Measurements from ENCODE around the gene AUTS2.
"Not testable (repeated sequence)": the region's sequence is repeated elsewhere in the genome, so short reads cannot be mapped to it uniquely, and the experiment has no call there.

The AUTS2 gene

DNA sequence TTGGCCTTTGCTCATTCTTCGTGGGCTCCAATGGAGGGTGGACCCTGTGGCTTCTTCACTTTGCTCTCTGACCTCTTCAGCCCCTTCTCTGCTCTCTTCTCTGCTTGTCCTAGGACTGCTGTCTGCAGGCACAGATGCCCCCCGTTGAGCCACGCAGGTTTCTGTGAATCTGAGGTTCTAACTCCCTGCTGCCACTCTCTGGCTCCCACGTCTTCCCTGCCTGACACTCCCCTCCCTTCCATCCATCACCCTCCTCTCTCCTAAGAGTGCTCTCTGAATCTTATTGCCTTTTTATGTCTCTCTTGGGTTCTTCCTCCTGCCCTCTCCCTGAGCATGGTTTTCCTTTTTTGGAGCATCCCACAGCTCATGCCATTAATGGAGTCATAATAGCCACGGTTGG is 1034.1 kb downstream of the AUTS2 start:
- FAIRE-seq: no peak

- FAIRE-seq: no peak
Observed at GRCh38 chr7:70634071-70634470, 1035.8 kb downstream of the AUTS2 start.

DNA sequence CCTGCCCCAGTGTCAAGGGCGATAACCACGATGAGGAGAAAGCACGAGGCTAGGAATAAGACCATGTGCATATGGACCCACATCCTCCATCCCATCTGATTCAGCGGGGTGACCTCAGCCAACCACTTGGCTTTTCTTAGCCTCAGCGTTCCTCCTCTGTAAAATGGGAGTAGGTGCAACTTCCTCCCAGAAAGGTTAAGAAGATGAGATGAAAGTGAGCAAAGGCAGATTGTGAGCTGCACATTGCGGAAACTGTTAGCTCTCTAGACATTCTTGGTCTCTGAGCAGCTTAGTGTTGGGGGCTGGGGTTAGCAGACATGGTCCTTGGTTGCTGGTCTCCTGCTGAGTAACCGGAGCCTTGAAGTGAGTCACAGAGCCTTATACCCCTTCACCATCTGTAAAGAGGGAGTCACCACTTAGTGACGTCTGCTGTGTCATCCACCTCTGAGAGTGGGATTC is 1036.4 kb downstream of the AUTS2 start:
- no peak for FAIRE-seq

- no peak for FAIRE-seq
Observed at GRCh38 chr7:70635633-70636032, 1037.4 kb downstream of the AUTS2 start.

DNA sequence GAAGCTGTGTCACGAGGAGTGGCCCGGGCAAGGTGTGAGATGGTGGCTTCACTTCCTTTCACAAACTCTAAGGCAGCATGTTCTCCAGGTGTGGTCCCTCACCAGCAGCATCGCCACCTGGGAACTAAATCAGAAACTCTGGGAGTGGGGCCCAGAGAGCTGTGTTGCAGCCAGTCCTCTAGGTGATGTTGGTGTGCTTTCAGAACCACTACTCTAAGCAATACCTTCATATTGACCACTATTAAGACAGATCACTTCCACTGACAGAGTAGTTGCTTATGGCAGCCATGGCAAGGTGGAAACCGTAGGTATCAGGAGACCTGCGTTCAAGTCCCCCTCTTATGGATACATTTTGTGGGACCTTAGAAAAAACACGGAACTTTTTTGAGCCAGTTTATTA is 1037.9 kb downstream of the AUTS2 start:
- no peak for FAIRE-seq

DNA sequence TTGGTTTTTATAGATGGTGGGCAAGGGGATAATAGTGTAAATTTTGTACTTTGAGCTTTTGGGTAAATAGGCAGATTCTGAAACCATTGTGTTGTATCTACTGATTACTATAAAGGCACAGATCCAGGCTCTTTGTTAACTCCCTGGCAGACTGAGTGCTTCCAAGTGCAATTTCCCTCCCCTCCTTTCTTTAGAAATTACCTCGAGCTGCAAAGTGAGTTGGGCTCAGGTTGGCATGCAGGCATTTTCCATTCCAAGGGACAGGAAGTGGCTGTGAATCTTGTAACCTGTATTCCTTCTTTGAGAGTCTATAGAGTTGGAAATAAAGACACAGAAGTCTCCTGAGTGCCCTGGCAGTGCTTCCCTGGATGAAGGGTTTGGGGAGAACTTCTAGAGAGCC is 1039.5 kb downstream of the AUTS2 start:
- FAIRE-seq: no peak

- FAIRE-seq: no peak
Observed at GRCh38 chr7:70638158-70639107, 1040.2 kb downstream of the AUTS2 start.

DNA sequence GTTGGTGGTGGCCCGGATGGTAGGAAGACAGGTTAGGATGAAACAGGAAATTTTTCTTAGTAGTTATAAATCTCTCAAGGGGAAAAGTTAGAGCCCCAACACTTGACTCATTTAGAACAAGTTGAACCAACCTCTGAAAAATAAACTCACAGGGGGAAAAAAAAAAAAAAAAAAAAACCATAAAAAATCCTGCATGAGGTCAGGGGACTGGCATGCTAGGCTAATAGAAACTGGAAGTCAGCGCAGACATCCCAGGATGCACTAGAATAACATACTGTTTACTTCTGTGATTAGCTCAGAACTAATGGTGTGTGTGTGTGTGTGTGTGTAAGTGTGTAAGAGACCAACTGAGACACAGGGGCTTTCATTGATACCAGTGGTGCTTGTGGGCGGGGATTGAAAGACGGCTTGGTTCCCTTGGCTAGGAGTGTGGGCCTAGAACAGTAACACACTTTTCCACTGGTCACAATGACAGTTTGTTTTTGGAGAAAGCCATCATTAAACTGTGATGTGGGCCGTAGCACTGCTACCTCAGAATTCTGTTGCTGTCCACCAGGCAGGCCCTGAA is 1042.1 kb downstream of the AUTS2 start:
- FAIRE-seq: no peak

DNA sequence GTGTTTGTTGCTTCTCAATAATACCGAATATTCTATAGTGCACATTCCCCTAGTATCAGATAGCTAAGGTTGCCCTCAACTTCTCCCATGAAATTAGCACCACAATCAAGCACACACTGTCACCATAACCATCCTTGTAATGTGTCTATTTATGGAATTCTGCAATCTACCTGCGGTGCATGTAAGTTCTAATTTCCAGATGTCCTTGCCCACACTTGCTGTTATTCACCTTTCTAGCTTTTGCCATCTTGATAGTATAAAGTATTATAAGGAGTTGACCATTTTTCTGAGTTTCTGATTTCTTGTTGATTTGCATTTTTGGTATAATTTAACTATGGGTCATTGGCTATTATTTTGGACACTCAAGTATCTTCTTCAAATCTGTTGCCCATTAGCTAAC is 1043.6 kb downstream of the AUTS2 start:
- FAIRE-seq: no peak

GRCh38 chr7:70645279-70645678 is 1047.0 kb downstream of the AUTS2 start:
- FAIRE-seq: no peak

DNA sequence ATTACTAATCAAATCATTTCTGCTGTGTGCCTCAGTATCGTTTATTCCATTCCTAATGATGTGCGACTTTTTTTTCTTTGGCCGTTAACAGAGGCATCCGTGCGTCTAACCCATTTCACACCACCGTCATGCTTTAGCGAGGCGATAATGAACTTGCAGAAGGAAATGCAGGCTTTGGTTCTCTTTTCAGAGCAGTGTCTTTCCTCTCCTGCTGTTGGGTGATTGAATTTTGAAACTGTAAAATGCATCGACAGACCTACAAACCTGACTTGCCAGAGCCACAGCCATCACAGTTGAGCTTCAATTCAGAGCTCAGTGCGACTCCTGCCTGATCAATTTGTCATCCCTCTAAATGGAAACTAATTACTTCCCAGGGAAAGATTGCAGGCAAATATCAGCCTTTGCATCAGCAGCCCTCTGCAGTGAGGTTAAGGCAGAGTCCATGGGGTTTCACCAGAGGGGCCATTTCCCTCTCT is 1047.6 kb downstream of the AUTS2 start:
- no peak for FAIRE-seq

DNA sequence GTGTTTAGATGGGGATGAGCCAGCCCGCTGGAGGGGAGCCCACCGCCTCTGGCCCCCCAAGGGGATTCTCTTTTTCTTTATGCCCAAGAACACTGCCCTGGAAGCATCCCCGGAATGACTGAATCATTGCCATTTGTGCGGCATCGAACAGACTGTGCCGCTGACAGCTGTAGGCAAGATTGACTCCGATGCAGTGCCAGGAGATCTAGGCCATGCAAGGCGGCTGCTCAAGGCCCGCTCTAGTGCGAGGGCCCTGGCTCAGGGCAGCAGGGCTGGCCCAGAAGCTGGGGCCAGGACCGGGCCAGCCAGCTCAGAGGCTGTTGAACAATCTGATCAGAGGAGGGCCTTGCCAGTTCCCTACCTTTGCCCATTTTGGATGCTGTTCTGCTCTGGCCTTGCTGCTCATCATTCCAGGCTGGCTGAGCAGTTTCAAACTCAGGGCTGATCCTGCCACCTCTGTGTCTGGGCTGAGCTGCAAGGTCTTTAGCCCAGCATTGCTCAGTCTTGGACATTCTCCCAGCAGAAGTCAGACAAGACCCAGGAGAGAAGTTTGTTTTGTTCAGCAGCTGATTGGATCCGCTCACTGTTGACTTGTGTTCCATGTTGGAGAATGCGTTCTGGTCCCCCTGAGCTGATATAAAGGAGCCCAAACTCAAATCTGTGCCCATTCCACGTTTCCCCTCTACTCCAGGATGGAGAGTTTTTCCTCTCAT is 1048.4 kb downstream of the AUTS2 start:
- FAIRE-seq: no peak

DNA sequence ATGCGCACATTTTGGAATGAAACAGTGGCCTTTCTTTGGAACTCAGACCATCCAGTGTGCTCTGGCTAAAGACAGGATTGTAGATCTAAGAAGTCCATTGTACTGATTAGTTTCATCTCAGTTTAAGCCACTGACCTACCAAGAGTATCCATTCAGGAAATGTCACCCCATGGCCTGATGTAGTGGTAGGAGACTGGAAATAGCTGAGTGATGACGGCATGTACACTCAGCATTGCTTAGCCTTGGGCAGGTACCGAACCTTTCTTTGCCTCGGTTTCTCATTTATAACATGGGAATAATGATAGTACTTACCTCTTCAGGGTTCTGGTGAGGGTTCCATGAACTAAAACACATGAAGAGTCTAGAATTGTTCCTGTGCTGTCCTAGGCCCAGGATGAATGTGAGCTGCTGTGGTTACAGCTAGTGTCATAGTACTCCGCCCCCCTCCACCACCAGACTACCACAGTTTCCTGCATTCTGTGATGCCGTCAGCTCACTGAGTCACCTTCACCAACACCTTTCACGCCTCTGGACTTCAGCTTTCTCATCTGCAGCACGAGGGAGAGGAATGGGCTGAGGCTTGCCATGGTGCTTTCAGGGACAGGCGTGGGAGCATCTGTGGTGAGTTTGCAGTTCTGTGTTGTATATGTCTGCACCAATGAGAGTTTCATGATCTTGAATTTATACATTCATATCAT is 1049.7 kb downstream of the AUTS2 start:
- FAIRE-seq: no peak

- not testable (repeated sequence) for FAIRE-seq
Observed at GRCh38 chr7:70648499-70648861, 1050.2 kb downstream of the AUTS2 start.

- no peak for FAIRE-seq
Observed at GRCh38 chr7:70649323-70649722, 1051.0 kb downstream of the AUTS2 start.

- FAIRE-seq: no peak
Observed at GRCh38 chr7:70654146-70654545, 1055.9 kb downstream of the AUTS2 start.

DNA sequence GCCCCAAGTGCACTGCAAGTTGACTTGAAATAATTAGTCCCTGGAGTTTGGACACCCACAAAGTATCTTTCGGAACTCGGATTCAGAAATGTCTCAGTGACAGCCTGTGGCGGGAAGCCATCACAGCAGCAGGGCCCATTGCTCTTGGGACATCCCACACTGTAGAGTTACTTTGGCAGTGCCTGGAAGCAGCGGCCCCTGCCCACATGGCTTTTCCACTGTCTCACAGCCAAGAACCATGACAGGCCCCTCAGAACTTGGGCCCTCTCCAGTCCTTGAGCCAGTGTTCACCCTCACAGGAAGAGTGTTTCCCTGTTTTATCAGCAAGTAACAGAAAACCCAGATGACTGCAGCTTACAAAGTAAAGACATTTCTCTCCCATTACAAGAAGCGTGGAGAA is 1056.7 kb downstream of the AUTS2 start:
- FAIRE-seq: no peak

DNA sequence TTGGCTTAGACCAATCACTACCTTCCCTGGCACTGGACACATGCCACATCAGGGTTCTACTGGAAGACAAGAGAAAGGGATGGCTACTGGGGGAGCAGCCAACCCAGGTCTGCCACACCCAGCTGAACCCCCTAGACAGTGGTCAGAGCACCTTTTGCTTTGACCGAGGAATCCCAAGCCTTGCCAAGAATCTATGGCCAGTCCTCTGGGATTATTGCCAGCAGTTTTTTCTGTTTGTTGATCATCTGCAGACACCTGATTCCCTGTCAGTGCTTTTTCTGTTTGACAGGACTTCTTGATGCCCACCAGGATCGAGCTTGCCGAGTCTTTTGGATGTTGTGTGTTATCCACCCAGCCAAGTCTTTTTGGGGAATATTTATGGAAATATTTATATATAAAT is 1057.4 kb downstream of the AUTS2 start:
- FAIRE-seq: no peak

DNA sequence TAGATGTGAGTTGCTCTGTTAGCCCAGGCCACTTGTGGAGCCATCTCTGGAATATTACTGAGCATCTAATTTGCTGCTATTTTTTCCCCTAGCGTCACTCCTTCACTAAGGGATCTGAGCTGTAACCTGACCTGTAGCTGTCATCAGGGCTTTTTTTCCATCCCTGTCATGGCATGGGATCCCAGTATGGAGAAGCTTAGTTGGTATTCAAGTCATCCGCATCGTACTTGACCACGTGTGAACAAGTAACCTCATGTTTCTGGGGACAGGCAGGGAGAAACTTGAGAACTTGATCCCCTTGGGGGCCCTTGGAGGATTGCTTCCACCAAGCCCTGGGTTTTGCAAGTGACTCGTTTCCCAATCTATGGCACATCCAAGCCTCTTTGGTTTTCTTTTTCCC is 1059.3 kb downstream of the AUTS2 start:
- FAIRE-seq: no peak

DNA sequence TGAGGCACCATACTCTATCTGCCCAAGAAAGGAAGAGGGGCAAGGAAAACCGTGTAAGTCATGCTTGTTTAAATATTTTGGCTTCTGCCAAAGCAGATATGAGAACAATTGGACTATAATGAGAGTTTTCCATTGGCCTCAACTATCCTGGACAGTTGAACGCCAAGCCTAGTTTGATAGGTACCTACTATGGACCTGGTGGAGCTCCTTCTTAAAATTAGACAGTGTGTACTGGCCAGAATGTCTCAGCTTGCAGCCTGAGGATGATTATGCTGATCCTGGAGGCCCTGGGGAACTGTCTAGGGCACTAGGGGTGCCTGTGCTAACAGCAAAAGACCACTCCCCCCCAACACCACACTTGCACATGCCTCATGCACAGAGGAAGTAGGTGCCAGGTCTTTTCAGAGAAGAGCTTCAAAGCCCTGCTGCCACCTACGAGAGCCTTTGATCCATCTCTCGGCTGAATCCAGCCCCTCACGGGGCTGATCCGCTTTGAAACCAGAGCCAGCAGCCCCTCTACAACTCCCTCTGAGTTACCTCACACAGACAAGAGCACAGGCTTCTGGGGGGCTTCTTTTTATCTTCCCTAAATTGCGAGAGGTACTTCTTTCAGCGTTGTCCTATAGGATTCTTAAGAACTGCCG is 1059.8 kb downstream of the AUTS2 start:
- no peak for FAIRE-seq

DNA sequence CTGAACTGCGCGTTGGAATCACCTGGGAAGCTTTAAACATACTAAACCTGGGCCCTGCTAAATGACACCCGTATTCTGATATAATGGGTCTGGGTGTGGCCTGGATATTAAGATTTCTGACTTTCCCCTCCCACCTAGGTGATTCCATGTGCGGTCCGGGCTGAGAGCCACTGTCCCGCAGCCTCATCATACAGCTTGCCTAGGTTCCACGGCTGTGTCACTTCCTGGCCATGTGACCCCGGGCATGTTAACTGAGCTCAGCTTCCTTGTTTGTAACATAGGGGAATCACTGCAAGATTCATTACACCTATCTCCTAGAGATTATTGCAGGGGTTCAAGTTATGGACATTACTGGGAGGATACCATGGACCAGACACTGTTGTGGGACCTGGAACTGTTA is 1061.0 kb downstream of the AUTS2 start:
- no peak for FAIRE-seq

DNA sequence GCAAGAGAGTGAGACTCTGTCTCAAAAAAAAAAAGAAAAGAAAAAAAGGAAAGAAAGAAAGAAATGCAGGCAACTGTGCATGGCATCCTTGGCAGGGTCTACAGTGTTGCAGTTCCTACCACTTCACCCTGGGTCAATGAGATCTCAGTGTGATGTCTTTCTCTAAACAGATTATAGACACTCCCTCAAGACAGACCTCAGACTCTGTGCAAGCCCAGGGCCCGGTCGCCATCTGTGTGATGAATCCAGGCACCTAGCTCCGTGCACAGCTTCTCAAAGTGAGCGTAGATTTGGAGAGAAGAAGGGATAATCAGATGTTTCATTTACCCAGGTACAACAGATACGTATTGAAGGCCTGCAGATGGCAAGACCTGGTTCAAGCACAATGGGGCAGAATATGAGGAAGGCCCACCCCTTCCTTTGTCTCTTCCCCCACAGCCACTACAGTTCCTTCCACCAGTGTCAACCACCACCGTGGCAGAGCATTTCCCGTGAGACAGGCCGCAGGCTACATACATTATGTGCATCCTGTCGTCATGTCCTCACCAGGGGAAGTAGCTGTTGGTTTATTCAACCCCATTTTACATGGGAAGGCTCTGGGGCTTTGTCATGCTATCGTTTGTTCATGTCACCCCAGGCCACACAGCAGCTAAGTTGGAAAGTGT is 1062.0 kb downstream of the AUTS2 start:
- FAIRE-seq: no peak

All from A204.1 (cell line).